ENCODE data around the gene RTN4R. TPM values are rescaled to one million over a fixed set of nuclear protein-coding genes. Genes with fewer than 3 reads are reported as not detected.
"Not testable (repeated sequence)": the region's sequence is repeated elsewhere in the genome, so short reads cannot be mapped to it uniquely, and the experiment has no call there.

The RTN4R gene
- total RNA-seq, 2 donors from 2014 or later: 0.66 to 1.8 TPM

DNA sequence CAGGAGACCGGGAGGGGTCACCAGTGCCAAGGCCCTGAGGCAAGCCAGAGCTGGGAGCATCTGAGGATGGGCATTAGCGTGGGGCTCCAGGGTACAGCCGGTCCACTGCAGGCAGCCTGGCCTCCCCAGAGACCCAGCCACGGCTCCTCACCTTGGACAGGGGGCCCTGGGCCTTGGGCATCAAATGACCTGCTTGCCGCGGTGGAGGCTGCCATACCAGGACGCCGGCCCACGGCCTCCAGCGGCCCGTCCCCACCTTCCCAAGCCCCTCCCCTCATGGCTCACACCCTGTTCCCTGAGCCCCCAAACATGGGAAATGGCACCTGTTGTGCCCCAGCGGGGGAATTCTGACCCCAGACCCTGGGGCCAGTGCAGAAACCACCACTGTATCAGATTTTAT lies 12.7 kb upstream of the RTN4R start:
- no peaks in the 10 kb centered on the region for H3K36me3 ChIP-seq (replicated peaks in 1 of 2; ENCODE audit: insufficient read depth in 1 of 2, low read depth in 2 of 2)
- no peaks in the 10 kb centered on the region for H3K9me3 ChIP-seq
- no peak overlapping the region for H3K27ac ChIP-seq
- intact Hi-C loops (cut with DNase I): no loop called here
- DNase-seq (no peak), ATAC-seq (no peak)
- no peak for TF ChIP-seq POLR2A (IDR thresholded peaks at IDR 0.05)
- TF ChIP-seq, protein P1, sequence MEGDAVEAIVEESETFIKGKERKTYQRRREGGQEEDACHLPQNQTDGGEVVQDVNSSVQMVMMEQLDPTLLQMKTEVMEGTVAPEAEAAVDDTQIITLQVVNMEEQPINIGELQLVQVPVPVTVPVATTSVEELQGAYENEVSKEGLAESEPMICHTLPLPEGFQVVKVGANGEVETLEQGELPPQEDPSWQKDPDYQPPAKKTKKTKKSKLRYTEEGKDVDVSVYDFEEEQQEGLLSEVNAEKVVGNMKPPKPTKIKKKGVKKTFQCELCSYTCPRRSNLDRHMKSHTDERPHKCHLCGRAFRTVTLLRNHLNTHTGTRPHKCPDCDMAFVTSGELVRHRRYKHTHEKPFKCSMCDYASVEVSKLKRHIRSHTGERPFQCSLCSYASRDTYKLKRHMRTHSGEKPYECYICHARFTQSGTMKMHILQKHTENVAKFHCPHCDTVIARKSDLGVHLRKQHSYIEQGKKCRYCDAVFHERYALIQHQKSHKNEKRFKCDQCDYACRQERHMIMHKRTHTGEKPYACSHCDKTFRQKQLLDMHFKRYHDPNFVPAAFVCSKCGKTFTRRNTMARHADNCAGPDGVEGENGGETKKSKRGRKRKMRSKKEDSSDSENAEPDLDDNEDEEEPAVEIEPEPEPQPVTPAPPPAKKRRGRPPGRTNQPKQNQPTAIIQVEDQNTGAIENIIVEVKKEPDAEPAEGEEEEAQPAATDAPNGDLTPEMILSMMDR (IDR thresholded peaks at IDR 0.05): no peak
- H3K4me1 ChIP-seq: no peaks in the 10 kb centered on the region
- H3K27me3 ChIP-seq: no peaks in the 10 kb centered on the region
- no peak overlapping the region for H3K4me3 ChIP-seq
- WGBS, 2 donors: 80% methylated on average over 1 to 10 of the region's 12 CpGs

DNA sequence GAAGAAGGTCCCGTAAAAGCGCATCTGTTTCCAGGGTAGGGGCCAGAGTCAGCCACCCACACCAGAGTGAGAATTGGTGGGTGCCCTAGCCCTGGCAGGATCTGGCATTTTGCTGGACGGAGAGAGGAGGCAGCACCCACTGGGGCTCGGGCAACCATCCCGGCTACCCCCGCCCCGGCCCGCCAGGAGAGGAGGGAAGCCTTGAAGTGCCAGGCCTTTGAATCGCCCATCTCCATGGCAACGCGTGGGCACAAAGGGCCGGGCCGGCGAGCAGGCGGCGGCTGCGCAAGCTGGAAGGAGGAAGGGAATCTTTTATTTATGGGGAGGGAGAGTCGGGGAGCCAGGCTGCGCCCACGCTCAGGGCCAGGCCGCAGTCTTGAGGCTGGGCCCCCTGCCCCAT lies 12.0 kb upstream of the RTN4R start:
- H3K36me3 ChIP-seq (replicated peaks in 1 of 2; ENCODE audit: insufficient read depth in 1 of 2, low read depth in 2 of 2); H3K4me3 ChIP-seq; H3K9me3 ChIP-seq; intact Hi-C loops (cut with DNase I); ATAC-seq; DNase-seq; H3K27me3 ChIP-seq; H3K4me1 ChIP-seq; H3K27ac ChIP-seq: not testable (repeated sequence)
- 78 to 83% methylated on average over 14 of the region's 21 CpGs for WGBS, 2 donors

DNA sequence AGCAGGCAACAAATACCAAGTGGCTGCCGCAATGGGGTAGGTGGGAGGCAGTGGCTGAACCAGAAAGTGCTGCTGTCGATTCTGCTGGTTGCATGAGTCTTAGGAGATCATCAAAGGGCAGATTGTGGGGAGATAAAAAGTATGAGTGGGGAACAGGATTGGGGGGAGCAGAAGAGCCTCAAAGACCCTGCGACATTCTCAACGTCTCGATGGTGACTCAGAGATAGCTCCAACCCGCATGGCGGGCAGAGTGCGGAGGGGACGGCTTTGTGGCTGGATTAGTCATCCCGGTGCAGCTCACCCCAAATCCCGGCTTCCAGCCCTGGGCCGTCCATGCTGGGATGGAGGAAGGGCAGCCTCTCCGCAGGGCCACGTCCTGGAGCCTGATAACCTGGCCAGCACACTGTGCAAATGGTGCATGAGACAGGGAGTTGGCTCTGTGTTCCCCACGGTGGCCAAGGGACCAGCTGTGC lies 11.6 kb upstream of the RTN4R start:
- H3K9me3 ChIP-seq: no peaks in the 10 kb centered on the region
- H3K27me3 ChIP-seq: no peaks in the 10 kb centered on the region
- no peaks in the 10 kb centered on the region for H3K4me1 ChIP-seq
- WGBS, 2 donors: 68 to 74% methylated on average over 15 of the region's 15 CpGs
- no peak overlapping the region for H3K27ac ChIP-seq
- intact Hi-C loops (cut with DNase I): no loop called here
- TF ChIP-seq, protein P1 (IDR thresholded peaks at IDR 0.05): no peak
- no peak for TF ChIP-seq POLR2A (IDR thresholded peaks at IDR 0.05)
- H3K36me3 ChIP-seq (replicated peaks in 1 of 2; ENCODE audit: insufficient read depth in 1 of 2, low read depth in 2 of 2): no peaks in the 10 kb centered on the region
- no peak overlapping the region for H3K4me3 ChIP-seq
- no peak for DNase-seq
- no peak for ATAC-seq

DNA sequence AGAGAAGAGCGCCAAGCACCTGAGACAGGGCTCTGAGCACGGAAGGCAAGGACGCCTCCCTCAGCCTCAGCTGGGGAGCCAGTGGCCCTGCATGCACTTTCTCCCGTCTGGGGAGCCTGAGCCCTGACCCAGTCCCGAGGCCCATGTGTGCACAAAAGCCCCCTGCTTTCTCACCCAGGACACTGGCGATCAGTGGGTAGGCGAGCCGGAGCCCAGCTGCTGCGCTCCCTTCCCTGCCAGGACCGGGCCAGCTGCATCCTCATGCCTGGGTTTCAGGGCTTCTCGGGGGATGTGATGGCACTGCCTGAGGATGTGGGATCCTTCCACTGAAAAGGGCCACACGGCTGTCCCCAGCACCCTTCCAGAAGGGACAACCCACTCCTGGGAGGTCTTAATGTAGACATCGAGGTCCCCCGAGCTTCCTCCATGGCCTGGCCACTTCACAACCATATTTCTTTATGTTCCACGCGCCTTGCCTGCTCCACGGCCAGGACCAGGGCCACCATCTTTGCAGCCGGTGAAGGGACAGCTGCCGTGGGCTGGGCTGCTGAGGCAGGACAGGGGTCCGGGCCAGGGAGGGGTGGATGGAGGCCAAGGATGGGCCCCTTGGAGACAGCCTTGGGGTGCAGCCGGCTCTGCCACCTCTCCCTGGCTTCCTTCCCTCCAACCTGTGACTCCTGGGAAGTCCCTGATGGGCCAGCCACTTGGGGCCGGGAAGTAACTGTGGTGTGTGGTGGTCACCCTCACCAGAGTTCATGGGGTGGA lies 10.8 kb upstream of the RTN4R start:
- H3K27me3 ChIP-seq; H3K4me1 ChIP-seq; DNase-seq; ATAC-seq; H3K36me3 ChIP-seq (replicated peaks in 1 of 2; ENCODE audit: insufficient read depth in 1 of 2, low read depth in 2 of 2); H3K4me3 ChIP-seq; H3K27ac ChIP-seq; intact Hi-C loops (cut with DNase I); H3K9me3 ChIP-seq: not testable (repeated sequence)
- WGBS, 2 donors: 80% methylated on average over 17 of the region's 22 CpGs; no CpG with 5 or more reads in 1 of the 2 donors

DNA sequence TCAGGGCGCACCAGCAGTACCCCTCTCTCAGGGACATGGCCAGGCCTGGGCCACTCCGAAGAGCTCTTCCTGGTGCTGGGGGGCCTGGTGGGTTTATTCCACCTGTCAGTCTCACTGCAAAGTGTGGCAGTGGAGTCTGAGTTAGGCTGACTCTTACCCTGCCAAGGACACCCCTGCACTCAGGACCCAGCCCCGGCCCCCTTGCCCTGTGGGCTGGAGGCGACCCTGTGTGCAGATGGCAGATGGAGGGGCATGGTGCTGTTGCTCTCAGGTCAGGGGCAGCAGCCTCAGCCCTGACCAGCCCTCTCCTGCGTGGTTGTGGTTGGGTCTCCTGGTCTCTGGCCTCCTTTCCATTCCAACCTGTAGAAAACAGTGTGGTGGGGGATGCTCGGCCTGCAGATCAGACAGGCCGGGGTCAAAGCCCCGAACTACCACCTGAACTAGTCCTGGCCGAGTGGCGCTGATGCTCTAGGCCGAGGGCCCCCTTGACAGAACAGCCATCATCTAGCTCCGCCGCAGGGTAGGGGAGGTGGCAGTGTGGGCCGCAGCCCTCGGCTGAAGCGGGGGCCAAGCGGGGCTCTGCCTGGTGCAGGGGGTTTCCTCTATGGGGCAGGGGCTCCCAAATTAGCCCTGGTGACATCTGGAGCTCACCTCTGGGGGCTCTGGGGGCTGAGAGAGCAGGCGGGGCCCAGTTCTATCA lies 10.0 kb upstream of the RTN4R start:
- 66 to 72% methylated on average over 5 to 12 of the region's 18 CpGs for WGBS, 2 donors
- DNase-seq; H3K4me1 ChIP-seq; H3K9me3 ChIP-seq; ATAC-seq; intact Hi-C loops (cut with DNase I); H3K36me3 ChIP-seq (replicated peaks in 1 of 2; ENCODE audit: insufficient read depth in 1 of 2, low read depth in 2 of 2); H3K27me3 ChIP-seq; H3K27ac ChIP-seq; H3K4me3 ChIP-seq: not testable (repeated sequence)

DNA sequence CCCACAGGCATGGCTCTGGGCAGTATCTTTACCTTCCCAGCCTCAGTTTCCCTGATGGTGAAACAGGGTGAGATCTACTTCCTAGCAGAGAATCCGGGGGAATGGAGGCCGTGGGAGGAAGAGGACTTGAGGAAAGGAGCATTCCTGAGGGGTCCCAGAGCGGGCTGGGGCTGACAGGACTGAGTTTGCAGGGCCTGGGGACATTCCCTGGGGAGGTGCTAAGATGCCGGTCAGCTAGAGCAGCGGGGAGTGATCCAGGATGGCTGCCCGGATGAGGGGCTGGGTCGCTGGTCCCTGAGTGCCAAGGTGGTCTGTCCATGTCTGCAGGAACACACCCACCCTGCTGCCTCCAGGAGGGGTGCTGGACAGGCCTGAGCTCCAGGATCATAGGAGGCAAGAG lies 8.3 kb upstream of the RTN4R start:
- ATAC-seq: no peak
- WGBS, 2 donors: 70 to 85% methylated on average over 7 of the region's 7 CpGs
- intact Hi-C loops (cut with DNase I): no loop called here
- H3K36me3 ChIP-seq (replicated peaks in 1 of 2; ENCODE audit: insufficient read depth in 1 of 2, low read depth in 2 of 2): no peaks in the 10 kb centered on the region
- H3K4me3 ChIP-seq: no peak overlapping the region
- no peaks in the 10 kb centered on the region for H3K9me3 ChIP-seq
- H3K4me1 ChIP-seq: no peaks in the 10 kb centered on the region
- no peak overlapping the region for H3K27ac ChIP-seq
- no peaks in the 10 kb centered on the region for H3K27me3 ChIP-seq
- TF ChIP-seq POLR2A (IDR thresholded peaks at IDR 0.05): no peak
- TF ChIP-seq, protein P1 (IDR thresholded peaks at IDR 0.05): no peak
- DNase-seq: no peak
